HG03196 (cell line): ENCODE data around the gene SCYGR4.
A peak's percentile ranks its signal among the peaks of the same experiment; 100 is the strongest.

Experiments
- ATAC-seq: cut with Tn5 transposase; IDR thresholded peaks from one replicate; pipeline ENCODE4 v1.9.1; 2021; ENCODE audit not compliant: unreplicated experiment

SCYGR4 gene

DNA sequence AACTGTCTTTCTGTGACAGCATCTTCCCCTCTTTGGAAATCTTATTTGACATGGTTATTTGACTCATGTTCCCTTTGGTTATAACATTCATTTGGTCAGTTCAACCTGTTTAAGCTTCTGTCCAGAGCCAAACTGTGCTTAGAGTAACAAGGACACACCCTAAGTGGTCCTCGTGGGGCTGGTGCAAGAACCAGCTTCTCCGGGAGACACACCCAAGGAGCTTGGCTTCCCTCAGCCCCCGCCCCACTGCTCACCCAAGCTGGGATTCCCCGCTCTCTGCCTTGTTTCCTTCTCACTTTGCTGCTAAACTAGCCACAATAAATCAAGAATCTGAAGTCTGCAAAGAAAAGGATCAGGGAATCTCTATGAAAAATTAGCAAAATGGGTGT, 4.0 kb upstream of the SCYGR4 start:
- no peak for ATAC-seq

DNA sequence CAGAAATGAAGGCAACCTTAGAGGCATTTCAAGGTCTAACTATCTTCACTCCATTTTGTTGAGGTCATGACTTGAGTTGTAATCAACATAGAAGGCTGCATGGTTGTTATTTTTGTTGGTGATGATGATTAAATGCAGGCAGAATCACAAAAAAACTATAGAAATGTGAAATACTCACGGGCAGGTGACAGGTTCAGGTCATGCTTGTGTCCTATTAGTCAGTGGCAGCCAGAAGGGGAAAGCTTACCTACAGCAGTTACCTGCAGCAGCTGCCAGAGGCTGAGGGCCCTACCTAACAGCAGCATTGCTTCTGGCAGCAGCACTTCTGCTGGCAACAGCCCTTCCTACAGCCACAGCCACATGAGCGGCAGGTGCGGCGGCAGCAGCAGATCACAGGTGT, 3.1 kb upstream of the SCYGR4 start:
- ATAC-seq: no peak

DNA sequence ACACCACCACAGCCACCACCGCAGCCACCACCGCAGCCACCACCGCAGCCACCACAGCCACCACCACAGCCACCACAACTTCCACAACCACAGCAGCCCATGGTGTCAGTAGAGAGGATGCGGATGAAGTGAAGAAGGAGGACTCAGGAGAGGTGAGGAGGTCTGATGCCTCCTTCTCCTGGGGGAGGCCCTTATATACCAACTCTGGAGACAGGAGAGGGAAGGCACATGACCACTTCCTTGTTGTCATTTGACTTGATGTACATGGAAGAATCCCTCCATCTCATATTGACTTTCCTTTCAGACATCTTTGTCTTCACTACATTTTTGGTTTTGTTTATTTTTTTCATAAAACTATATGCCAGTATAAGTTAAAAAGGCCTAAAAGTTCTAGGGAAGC, 2.6 kb upstream of the SCYGR4 start, which contains the start of gene SCYGR3:
Gene SCYGR3 (minus strand): TSS at position 101 of the 400 bp plus-strand sequence. CDS start 0 bp downstream, at position 101.
- no peak for ATAC-seq

DNA sequence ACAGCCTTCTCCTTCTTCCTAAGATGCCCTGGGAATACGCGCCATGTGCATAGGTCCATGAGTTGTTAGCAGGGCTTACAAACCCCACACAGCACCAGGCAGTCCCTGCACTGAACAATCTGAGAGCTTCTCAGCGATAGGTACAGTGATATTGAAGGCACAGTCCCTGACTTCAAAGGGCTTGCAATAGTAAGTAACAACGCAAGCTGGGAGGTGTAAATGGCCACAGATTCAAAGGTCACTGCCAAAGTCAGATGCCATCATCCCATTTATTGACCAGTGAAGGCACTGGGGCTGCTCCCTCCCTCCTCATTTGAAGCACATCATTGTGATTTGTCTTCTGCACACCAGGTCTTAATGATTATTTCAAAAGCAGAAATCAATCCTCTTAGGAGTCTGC, 2.1 kb upstream of the SCYGR4 start:
- ATAC-seq: no peak

DNA sequence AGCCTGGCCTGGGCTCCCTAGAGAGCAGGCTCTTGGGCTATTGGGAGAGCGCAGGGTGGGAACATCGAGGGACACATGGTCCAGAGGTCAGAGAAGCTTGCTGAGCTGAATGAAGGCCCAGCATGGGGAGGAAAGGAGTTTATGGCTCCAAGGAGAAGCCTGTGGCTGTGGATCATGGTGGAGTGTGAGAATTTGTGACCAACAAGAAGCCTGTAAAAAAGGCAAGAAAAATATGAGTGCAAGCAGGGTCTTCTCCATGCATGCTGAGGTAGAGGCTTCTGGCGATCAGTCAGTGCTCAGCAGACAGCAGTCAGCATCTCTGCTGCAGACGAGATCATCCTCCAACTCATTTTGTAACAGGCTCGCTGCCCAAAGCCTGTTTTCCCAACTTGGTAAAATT, 1.4 kb upstream of the SCYGR4 start:
- no peak for ATAC-seq

DNA sequence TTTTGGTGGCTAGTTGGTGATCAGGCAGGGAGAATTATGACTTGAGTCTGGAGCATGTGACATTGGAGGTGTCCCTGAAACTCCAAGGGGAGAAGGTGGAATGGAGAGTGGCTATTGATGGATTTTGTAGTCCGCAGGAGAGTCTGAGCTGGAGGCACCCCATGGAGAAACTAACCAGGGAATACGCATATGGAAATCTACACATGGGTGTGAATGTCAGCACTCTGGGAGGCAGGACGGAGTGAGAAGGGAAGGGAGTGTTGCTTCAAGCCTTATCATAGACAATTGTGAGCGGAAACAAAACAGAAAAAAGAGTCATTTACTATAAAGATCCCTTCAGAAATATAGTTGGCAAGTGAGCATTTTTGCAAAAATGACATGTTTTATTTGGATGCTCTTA, 667 bp upstream of the SCYGR4 start:
- ATAC-seq: no peak

DNA sequence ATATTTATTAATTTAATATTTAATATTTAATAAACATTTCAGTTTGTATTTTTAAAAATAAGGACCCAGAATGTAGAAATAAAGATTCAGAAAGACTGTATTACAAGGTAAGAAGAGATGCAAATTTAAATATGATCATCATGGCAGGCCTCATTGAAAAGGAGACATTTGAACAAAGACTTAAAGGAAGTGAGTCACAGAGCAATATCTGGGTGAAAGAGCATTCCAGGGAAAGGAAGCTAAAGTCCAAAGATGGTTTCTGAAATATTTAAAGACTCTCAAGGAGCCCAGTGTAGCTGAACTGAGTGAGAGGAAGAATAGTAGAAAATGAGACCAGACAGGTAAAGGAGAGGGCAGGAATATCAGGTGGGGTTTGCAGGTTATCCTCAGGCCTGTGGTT, 5.9 kb downstream of the SCYGR4 start:
- no peak for ATAC-seq

DNA sequence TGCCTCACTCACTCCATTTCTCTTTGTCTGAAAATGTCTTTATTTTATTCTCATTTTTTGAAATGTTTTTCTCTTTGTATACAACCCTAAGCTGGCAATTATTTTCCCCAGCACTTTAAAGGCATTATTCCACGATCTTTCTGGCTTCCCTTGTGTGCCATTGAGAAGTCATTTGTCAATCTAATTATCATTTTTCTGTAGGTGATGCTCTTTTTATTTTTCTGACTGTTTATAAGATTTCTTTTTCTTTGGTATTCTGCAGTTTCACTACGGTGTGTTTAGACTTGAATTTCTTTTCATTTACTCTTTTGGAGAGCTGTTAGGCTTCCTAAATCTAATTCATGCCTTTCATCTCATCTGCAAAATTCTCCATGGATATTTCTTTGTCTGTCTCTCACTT, 8.1 kb downstream of the SCYGR4 start:
- no peak for ATAC-seq

DNA sequence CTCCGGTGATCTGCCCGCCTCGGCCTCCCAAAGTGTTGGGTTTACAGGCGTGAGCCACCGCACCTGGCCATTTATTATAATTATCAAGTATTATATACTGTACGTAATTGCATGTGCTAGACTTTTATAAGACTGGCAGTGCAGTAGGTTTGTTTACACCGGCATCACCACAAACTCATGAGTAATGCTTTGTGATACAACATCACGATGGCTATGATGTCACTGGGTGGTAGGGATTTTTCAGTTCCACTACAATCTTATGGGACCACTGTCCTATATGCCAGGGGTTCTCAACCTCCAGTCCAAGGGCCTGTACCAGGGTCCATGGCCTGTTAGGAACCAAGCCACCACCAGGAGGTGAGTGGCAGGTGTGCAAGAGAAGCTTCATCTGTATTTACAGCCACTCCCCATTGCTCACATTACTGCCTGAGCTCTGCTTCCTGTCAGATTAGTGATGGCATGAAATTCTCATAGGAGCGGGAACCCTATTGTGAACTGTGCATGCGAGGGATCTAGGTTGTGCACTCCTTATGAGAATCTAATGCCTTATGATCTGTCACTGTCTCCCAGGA, 9.4 kb downstream of the SCYGR4 start:
- ATAC-seq: no peak

DNA sequence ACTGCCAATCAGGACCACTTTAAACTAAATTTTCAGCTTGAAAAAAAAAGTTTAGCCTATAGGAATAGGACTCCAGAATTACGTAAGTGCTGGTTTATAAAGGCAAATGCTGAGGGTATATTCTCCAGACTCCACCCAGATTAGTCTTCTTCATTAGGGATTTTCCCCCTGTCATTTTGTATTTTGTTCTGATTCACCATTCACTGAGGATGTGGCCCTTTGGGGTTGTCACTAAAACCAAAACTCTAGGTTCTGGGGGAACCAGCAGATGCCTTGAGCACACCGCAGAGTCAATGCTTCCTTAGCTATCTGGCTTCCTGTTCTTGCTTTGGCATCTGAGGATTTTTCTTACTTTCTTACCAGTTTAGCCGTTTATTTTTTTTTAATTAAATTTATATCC, 10.5 kb downstream of the SCYGR4 start:
- peak; percentile 94 for ATAC-seq

DNA sequence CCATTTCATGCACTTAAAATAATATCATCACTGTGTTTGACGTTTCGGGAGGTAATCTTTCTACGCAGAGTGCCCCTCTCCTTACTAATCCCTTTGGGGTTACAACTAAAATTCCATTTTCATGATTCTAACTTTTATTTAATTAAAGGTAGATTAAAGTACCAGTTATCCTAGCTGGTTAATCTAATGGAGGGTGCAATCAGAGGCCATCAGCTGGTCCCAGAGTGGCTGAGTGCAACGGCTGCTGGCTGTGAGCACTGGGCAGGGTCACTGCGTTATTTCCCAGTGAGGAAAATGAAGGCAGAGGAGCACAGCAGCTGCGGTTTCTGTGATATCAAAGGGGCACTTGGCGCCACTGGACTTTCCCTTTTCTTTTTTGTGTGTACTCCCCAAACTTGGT, 12.1 kb downstream of the SCYGR4 start:
- no peak for ATAC-seq

DNA sequence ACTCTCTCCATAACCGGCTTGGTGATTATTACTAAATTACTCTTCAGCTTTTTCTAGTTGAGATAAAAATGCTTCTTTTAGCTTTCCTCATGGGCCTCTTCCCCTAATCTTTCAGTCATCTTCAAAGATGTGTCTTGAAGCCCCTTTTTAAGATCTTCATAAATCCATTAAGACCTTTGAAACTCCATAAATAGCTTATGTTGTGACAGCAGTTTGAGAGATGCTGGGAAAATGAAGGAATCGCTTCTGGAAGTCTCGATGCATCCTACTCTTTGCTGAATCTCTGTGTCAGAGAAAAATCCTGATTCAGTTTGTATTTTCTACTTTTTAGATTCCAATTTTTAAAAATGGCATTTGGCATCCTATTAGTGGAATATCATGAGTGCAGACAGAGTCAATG, 13.0 kb downstream of the SCYGR4 start:
- ATAC-seq: no peak

DNA sequence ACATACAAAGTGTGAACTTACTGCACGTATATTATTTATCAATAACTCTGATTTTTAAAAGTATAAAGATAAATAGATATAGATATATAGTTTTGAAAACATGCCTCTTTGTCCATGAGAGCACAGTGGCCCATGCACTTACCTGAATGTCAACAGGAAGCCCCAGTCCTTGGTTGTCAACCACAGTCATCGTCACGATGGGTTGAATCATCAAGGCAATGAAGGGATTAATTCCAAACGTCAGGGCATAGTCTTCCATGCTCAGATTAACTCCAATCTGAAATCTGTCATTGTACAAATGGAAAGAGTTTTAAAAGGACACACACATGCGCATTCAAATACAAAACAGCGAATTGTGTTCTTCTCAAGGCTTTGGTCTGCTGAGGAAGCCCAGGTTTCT, 15.5 kb downstream of the SCYGR4 start:
- ATAC-seq: no peak

DNA sequence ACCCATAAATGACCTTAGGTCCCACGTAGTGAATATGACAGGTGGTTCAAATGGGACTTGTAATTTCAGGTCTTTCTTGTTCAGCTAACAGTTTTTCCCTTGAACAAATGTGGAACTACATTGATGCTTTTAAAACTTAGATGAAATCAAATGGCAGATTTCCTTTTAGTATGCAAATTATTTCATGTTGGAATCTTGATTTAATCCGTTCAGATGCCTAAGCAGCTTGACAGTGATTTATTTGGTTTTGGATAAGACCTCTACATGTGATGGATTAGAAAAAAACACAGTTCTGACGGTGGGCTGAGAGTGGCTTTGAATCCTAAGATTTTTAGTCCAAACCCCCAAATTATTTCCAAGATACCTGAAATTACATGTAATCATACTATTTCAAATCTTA, 16.9 kb downstream of the SCYGR4 start:
- no peak for ATAC-seq

DNA sequence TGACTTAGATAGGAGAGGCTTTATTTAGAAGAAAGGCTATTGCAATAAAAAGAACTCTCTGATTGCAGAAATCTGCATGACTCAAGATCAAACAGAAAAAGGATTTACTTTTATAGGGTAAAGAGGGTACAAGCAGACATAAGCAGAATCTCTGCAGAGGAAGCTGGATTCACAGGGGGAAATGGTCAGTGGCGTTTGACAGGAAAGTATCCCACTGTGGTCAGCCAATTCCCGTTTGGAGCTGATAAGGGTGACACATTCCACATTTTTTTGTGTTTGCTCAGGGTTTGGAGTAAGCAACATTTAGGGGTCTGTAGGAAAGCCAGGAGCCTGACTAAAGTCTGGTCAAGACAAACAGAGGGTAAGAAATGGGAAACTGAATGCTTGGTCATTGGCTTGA, 25.4 kb downstream of the SCYGR4 start:
- no peak for ATAC-seq

DNA sequence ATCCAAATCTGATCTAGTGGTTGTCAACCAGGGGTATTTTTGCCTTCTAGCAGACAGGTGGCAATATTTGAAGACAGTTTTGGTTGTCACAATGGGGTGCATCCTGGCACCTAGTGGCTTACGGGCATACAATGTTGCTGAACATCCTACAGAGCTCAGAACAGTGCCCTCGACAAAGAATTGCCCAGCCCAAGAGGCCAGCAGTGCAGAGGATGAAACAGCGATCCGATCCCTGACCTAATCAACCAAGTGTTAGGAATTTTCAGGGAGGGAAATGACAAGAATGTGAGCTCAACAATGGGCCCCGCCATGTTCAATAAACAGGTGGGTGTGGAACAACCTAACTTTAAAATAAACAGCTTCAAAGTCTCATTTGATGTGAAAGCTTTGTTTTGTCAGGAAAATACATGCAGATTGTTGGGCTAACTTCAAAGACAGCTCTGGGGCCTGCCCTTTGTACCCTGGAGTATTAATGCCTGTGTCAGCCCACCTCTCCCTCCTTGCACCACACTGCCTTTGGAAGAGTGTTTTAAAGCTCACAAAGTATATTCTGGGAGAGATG, 26.8 kb downstream of the SCYGR4 start:
- no peak for ATAC-seq

DNA sequence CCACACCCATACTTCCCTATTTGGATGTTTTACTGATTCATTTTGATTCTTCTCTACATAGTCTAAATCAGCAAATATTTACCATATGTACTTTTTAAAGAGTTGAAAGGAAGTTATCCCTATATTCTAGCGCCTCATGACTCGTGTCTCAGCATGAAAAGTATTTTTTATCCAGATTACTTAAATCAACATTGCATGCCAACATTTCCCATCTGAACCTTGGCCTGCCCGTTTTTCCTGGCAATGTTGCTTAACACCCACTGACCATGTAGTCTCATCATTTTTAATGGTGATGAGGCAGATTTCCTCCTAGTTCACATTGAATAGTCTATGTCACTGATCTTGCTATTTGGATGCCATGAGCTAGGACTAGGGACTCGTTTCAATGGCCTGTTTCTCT, 36.1 kb downstream of the SCYGR4 start:
- no peak for ATAC-seq

DNA sequence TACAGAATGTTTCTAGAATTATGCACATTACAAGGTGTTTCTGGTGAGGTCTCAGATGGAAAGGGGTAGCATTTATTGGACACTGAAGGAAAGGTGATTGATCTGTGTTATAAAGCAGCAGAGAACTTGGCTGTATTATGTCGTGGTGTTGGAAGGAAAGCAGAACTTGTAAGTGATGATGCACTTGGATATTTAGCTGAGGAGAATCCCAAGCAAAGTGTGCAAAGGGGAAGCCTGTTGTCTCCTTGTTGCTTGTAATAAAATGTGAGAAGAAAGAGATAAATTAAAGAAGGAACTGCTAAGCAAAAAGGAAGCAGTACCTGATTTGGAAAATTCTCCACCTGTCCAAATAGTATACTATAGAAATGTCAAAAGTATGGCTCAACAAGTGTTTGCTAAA, 37.1 kb downstream of the SCYGR4 start:
- no peak for ATAC-seq

DNA sequence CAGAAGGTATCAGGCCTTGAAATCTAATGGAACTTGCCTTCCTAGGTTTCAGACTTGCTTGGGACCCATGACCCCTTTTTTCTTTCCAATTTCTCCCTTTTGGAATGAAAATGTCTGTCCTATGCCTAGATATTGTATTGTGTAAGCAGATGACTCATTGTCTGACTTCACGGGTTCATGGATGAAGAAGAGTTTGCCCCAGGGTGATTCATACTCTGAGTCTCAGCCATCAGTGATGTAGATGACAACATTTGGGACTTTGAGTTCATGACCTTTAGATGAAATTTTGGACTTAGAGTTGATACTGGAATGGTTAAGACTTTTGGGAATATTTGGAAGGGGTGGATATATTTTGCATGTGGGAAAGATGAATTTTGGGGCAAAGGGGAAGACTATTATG, 38.2 kb downstream of the SCYGR4 start:
- no peak for ATAC-seq

DNA sequence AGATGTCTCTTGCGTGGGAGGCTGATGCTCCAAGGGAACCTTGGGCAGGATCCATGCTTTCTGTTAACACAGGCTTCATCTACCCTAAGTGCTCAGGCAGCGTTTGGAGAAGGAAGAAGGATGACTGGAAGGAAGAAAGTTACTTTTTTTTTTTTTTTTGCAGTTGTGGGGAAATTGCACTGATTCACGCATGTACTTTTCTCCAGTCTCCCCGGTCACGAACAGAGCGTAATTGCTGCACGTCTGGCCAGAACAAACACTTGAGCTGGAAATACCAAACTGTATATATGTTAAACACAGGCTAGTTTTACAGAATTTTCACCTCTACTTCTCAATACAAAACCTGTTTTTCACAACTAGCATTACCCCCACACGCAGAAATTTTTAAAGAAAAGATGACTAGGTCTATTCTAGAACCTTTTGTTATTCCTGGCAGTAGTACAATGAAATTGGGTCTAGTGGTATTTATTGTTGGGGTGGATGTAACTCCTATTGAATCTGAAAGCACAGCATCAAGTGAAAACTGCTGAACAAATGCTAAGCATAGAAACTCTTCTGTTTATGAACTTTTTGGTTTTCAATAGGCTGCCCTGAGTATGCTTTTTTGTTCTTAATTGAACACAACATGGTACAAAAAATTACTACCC, 40.0 kb downstream of the SCYGR4 start:
- no peak for ATAC-seq

DNA sequence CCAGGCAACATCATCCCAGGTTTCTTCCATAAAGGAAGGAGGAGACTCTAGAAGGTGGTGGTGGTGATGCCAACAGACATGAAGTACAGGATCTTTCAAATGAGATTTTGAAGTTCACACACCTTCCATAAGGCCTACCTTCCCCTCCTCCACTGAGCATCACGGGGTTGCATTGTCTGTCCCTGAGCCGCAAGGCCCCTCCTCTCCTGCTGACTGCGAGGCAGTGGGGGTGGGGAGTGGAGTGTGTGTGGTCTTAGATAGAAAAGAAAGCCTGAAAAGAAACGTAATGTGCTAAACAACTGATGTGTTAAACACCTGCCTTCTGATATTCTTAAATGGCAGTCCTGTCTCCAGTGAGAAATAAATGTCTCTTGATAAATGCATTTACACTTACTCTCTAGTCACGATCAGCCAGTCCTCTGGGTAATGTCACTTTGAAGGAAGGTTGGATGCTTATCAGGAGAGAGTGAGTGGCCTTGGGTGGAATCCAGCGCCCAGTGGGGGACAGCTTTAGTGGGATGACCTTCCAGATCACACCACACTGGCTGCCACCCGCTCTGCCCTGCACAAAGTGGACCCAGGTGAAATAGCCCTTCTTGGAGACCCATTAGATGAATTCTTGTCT, 43.8 kb downstream of the SCYGR4 start:
- ATAC-seq: no peak

DNA sequence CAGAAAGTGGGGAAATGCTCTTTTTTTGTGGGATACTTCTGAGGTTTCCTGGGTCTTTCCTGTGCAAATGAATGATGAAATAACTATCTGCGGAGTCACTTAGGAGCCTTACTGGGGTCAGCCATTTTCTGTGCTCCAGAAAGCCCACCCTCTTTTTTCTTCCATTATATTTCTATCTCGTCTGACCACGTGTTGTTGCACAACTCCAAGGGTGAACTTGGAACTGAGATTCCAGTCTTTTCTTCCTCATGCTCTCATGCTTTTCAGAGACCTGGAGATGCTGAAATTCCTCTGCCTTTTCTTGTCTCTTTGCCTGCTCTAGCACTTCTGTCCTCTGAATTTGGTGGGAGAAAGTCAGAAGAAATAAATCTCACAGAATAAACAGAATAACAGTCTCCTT, 44.5 kb downstream of the SCYGR4 start:
- ATAC-seq: no peak
